ENCODE measurements around the gene ELL2.

ELL2 gene

GRCh38 chr5:95956021-95956899, 5.4 kb downstream of the ELL2 start:
- no peak for DNase-seq (ENCODE audit: low spot score)

GRCh38 chr5:95954716-95955115, 6.9 kb downstream of the ELL2 start:
- no peak for DNase-seq (ENCODE audit: low spot score)

GRCh38 chr5:95953021-95953702, 8.5 kb downstream of the ELL2 start:
- DNase-seq (ENCODE audit: low spot score), result no peak

- no peak for DNase-seq (ENCODE audit: low spot score)
Measured at GRCh38 chr5:95951916-95952315, 9.7 kb downstream of the ELL2 start.

GRCh38 chr5:95949810-95950209, 11.8 kb downstream of the ELL2 start:
- DNase-seq (ENCODE audit: low spot score), result no peak

GRCh38 chr5:95948631-95949030, 13.0 kb downstream of the ELL2 start:
- DNase-seq (ENCODE audit: low spot score), result no peak

GRCh38 chr5:95946451-95946850, 15.2 kb downstream of the ELL2 start:
- DNase-seq (ENCODE audit: low spot score), result no peak

- DNase-seq (ENCODE audit: low spot score), result no peak
Measured at GRCh38 chr5:95942968-95943367, 18.7 kb downstream of the ELL2 start.

- DNase-seq (ENCODE audit: low spot score), result no peak
Measured at GRCh38 chr5:95942414-95942813, 19.2 kb downstream of the ELL2 start.

- DNase-seq (ENCODE audit: low spot score), result no peak
Measured at GRCh38 chr5:95941756-95942155, 19.9 kb downstream of the ELL2 start.

GRCh38 chr5:95940758-95941682, 20.6 kb downstream of the ELL2 start:
- DNase-seq (ENCODE audit: low spot score), result no peak

- DNase-seq (ENCODE audit: low spot score), result no peak
Measured at GRCh38 chr5:95939465-95939864, 22.2 kb downstream of the ELL2 start.

GRCh38 chr5:95938766-95939165, 22.9 kb downstream of the ELL2 start:
- DNase-seq (ENCODE audit: low spot score), result no peak

- no peak for DNase-seq (ENCODE audit: low spot score)
Measured at GRCh38 chr5:95938347-95938746, 23.3 kb downstream of the ELL2 start.

GRCh38 chr5:95937607-95938152, 24.0 kb downstream of the ELL2 start:
- DNase-seq (ENCODE audit: low spot score), result no peak

- DNase-seq (ENCODE audit: low spot score), result no peak
Measured at GRCh38 chr5:95936812-95937397, 24.7 kb downstream of the ELL2 start.

GRCh38 chr5:95935553-95936100, 26.0 kb downstream of the ELL2 start:
- no peak for DNase-seq (ENCODE audit: low spot score)

- DNase-seq (ENCODE audit: low spot score), result no peak
Measured at GRCh38 chr5:95934207-95934804, 27.3 kb downstream of the ELL2 start.

- DNase-seq (ENCODE audit: low spot score), result no peak
Measured at GRCh38 chr5:95932941-95933340, 28.7 kb downstream of the ELL2 start.

GRCh38 chr5:95931079-95931833, 30.4 kb downstream of the ELL2 start:
- no peak for DNase-seq (ENCODE audit: low spot score)
